Right forelimb (tissue), 1 donor: ENCODE measurements around the gene NLRP11.

Experiments used
- DNase-seq: peaks from one replicate; pipeline ENCODE4 v3.0.0-alpha.2; 2018

The NLRP11 gene

DNA sequence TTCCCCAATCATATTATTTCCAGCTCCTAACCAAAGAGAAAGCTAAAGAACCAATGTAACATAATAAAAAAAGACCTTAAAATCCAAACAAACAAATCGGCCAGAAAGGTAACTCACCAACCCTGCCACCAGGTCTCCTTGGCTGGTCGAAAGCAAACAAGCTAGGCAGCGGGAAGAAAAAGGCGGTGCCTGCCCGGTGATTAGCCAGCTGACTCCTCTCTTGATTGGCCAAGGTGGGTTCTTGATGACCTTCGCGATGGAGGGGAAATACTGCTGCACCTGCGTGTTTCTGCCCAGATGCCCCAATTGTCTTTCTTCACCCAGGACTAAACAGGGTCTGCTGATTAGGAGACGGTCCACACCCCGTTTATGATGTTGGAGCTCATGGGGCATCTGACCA, at the start of gene NLRP11:
Gene NLRP11, minus strand, starts transcription at position 154 of the 400 bp plus-strand sequence. CDS start 13,825 bp downstream, outside the sequence.
- no peak for DNase-seq

DNA sequence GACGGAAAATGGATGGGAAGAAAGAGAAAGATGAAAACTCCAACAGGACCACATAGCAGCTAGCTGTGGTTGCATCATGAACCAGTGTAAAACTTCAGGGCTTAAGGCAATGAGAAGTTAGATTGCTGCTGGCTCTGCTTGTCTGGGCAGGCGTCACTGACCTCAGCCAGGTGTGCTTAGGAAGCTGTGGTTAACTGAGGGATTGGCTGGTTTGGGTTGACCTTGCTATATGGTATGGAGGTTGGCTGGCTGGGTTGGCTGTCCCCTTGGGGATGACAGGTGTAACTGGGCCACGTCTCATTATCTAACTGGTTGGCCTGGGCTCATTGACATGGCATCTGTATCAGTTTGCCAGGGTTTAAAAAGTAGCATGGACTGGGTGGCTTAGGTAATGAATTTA, 45.4 kb upstream of the NLRP11 start:
- DNase-seq, result no peak

DNA sequence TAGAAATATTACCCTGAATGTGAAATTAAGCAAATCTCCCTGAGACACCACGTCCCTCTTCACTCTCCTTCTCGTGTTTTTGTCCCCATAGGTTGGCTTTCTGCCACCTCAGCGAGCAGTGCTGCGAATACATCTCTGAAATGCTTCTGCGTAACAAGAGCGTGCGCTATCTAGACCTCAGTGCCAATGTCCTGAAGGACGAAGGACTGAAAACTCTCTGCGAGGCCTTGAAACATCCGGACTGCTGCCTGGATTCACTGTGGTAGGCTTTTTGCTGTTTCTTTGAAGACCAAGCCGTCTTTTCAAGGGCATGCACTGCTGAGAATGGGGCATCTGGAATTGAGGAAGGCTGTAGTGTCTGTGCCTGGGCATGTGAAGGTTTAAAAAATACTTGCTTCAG, 38.9 kb upstream of the NLRP11 start:
- no peak for DNase-seq

DNA sequence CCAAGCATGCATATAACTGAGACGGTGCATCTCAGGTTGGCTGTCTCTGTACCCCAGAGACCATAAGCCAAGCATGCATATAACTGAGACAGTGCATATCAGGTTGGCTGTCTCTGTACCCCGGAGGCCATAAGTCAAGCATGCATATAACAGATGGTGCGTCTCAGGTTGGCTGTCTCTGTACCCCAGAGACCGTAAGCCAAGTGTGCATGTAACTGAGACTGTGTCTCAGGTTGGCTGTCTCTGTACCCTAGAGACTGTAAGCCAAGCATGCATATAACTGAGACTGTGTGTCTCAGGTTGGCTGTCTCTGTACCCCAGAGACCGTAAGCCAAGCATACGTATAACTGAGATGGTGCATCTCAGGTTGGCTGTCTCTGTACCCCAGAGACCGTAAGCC, 35.3 kb upstream of the NLRP11 start:
- no peak for DNase-seq

DNA sequence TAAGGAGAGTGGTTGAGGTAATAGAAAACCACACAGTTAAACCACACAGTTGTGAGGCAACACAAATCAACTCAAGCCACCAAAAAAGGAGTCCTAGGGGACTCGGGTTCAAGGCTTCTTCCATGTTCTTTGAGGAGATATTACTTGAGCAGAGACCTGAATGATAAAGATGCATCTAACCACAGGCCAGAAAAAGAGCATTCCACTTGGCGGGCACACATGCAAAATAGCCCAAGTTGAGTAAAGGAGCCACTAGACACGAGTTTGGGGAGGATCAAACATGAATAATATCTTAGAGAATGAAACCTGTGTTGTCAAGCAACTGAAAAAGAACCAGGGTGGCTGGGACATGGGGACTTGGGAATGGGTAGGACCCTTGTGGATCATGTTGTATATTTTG, 34.7 kb upstream of the NLRP11 start:
- no peak for DNase-seq

DNA sequence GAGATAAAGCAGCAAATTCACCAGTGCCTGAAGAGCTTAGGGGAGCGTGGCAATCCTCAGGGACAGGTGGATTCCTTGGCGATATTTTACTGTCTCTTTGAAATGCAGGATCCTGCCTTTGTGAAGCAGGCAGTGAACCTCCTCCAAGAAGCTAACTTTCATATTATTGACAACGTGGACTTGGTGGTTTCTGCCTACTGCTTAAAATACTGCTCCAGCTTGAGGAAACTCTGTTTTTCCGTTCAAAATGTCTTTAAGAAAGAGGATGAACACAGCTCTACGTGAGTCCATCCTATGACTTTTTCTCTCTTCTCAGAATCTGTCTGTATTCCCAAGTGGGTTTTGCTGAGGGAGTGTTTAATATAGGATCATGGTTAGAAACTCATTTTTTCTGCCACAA, 27.2 kb upstream of the NLRP11 start:
- no peak for DNase-seq

DNA sequence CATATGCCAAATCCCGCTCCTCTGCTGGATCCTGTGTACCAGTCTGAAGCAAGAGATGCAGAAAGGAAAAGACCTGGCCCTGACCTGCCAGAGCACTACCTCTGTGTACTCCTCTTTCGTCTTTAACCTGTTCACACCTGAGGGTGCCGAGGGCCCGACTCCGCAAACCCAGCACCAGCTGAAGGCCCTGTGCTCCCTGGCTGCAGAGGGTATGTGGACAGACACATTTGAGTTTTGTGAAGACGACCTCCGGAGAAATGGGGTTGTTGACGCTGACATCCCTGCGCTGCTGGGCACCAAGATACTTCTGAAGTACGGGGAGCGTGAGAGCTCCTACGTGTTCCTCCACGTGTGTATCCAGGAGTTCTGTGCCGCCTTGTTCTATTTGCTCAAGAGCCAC, 26.6 kb upstream of the NLRP11 start:
- DNase-seq, result no peak

DNA sequence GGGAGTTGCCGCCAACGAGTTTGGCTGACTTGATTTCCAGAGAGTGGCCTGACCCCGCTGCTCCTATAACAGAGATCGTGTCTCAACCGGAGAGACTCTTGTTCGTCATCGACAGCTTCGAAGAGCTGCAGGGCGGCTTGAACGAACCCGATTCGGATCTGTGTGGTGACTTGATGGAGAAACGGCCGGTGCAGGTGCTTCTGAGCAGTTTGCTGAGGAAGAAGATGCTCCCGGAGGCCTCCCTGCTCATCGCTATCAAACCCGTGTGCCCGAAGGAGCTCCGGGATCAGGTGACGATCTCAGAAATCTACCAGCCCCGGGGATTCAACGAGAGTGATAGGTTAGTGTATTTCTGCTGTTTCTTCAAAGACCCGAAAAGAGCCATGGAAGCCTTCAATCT, 26.2 kb upstream of the NLRP11 start:
- no peak for DNase-seq

DNA sequence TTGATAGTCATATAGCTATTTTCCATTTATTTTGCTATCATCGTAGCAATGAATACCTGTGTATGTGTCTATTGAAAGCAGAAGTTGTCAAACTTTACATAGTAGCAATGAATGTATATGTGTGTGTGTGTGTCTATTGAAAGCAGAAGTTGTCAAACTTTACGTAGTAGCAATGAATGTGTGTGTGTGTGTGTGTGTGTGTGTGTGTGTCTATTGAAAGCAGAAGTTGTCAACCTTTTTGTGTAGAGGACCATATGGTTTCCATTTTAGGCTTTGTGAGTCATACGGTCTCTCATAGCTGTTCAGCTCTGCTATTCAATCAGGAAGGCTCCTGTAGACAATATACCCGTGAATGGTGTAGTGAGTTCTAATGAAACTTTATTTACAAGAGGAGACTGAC, 25.4 kb upstream of the NLRP11 start:
- no peak for DNase-seq

DNA sequence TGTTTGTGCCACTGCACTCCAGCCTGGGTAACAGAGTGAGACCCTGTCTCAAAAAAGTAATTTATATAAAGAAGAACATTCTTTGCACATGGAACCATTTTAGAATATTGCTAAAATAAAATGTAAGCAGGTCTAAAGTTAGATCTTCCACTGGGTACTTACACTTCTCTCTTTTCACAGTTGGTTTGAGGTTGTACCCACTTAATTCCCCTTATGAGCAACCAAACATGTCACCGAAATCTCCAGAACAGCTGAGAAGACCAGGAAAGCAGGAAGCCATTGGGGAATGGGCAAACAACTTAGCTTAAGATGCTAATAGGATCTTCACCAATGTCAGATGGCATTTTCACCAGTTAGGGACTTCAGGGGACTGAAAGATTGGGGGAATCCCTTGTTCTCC, 23.4 kb upstream of the NLRP11 start:
- no peak for DNase-seq

DNA sequence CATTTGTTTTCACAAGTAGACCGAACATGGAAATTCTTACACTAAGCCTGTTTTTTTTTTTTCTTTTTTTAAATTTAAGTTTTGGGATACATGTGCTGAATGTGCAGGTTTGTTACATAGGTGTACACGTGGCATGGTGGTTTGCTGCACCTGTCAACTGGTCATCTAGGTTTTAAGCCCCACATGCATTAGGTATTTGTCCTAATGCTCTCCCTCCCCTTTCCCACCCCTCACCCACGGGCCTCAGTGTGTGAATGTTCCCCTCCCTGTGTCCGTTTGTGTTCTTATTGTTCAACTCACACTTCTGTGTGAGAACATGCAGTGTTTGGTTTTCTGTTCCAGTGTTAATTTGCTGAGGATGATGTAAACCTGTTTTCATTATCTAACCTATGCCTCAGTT, 7.1 kb upstream of the NLRP11 start:
- DNase-seq, result no peak

DNA sequence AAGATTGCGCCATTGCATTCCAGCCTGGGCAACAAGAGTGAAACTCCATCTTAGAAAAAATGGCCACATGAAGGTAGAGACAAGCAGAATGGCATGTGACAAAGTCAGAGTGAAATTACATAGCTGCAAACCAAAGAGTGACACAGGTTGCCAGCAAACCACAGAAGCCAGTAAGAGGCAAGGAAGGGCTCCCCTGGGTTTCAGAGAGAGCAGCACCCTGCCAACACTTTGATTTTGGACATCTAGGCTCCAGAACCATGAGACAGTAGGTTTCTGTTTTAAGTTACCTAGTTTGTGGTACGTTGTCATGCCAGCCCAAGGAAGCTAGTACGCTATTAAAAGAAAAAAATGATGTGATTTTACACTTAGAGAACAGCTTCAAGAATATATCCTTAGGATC, 6.5 kb upstream of the NLRP11 start:
- DNase-seq, result no peak

DNA sequence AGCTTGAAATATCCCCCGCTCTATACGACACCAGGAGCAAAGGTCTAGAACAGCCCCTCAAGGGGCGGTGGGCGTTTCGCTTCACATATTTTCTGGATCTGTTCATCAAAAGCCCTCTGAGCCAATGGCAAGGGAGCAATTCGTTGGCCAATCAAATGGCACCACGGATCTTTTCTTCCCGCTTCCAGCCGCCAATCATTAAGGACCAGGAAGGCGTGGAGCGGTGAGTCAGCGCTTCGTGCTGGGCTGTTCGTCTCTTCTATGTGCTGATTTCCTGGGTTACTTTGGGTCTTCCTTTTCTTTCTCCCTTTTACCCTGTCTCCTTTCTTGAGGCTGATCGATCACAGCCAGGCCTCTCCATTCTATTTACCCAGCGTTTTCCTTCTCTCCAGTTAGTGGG, 4.5 kb upstream of the NLRP11 start, which contains the start of gene NLRP4:
Gene NLRP4, plus strand, starts transcription at position 201 of the 400 bp plus-strand sequence. CDS start 15,541 bp downstream, outside the sequence.
- no peak for DNase-seq

DNA sequence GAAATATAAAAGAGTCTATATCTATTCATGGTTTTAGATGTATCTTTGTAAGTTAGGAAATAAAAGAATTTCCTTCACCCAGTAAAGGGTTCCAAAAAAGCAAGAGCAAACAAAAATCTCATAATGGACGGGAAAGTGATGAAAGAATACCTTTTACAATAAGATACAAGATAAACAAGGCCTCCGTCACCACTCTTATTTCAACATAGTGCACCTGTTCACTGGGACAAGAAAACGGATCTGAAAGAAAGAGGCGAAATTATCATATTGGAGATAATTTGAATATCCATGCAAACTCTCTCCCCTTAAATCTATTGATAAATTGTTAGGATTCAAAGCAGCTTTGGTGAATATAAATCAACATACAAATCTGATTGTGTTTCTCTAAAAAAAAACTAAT, 877 bp upstream of the NLRP11 start:
- DNase-seq, result no peak

DNA sequence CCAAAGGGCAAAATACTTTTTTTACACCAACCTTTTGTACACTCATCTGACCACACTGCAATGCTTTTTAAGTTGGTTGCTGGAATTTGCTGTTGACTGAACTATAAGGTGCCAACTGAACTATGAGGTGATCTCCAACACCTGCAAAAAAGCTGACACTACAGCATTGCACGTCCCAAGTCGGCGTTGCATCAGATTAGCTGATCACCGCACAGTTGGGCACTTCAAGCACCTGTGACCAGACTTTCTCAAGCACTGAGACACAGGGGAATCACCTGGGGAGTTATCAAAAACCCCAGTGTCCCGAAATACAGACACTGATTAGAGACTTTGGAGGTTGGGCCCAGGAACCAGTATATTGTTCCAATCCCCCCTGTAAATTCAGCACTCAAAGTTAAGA, 1.1 kb downstream of the NLRP11 start:
- DNase-seq, result no peak

DNA sequence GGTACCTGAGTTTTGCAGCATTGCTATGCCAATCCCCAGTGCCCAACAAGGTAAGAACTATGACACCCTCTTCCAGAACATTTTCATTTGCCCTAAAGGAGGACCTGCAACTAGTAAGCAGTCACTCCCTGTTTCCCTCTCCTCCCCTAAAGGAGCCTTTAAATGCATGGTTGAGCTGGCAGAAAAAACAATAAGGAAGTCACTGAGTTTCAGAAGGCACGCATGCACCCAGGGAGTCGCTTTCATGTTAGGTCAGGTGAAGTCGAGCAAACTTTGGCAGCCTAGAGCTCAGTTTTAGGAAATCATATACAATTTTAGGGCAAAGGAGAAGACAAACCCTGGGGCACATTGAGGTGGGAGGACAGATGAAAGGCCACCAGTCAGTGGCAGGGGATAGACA, 11.8 kb downstream of the NLRP11 start:
- DNase-seq, result no peak

DNA sequence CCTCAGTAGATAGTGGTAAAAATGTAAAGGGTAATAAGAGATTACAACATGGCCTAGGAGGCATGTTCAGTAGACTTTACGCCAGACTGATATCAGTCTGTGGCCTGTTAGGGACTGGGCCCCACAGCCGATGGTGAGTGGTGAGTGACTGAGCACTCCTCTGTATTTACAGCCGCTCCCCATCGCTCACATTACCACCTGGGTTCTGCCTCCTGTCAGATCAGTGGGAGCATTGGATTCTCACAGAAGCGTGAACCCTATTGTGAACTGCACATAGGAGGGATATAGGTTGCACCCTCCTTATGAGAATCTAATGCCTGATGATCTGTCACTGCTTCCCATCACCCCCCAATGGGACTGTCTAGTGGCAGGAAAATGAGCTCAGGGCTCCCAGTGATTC, 17.9 kb downstream of the NLRP11 start:
- DNase-seq, result no peak

DNA sequence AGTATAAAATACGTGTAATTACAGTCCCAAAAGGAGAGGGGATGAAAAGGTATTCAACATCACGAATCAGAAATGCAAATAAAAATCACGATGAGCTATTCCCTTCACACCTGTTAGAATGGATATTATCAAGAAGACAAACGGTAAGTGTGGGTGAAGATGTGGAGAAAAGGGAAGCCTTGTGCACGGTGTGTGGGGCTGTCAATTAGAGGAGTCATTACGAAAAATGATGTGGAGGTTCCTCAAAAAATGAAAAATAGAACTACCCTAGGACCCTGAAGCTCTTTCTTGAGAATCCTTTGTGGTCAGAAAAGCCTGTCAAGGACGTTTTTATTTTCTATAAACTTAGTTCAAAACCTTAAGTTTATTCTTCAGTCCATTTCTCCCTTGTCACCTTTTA, 19.4 kb downstream of the NLRP11 start:
- DNase-seq, result no peak

DNA sequence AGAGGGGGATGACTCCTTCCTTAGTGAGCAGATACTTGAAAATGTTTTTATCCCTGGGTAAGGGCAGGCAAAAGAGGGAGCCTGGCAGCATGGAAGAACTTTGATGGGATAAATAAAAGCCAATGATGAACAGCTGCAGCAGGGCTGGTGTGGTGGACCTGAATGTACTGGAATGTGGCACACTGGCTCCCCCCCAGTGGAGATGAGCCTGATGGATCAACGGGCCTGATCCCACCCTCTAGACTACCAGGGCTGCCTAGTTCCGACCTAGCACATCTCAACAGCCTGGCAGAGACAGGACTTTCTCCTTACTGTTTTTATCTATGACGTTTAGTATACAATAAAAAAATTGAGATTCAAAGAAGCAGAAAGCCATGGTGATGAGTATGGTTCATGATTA, 20.5 kb downstream of the NLRP11 start:
- DNase-seq, result no peak

DNA sequence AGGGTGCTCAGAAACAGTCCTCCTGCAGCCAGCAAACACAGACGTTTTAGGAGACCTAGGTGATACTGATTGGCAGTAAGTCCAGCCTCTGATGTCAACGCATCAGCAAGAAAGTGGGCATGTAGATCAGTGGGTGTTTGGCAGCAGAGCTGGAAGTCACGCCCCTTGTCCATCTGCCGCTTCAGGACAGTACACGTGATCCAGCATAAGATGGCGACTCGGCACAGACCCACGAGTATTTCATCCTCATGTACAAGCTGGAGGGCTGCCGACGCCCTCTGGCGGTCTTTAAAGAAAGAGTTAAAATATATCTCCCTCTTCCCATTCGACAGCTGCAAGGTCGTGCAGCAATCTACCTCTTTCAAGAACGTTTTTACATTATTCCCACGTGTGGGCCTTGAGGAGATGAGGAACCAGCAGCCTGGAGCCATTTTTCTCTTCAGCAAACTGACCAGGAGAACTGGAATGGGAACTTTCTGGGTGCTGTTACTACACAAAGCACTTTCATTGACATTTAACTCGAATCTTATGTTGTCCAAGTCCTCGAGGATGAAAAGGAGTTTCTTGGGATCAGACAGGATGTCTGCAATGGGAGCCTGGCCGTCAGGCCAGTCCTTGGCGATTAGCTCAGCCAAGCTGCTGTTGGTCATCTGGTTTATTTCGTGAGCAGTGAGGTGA, 22.3 kb downstream of the NLRP11 start:
- no peak for DNase-seq

DNA sequence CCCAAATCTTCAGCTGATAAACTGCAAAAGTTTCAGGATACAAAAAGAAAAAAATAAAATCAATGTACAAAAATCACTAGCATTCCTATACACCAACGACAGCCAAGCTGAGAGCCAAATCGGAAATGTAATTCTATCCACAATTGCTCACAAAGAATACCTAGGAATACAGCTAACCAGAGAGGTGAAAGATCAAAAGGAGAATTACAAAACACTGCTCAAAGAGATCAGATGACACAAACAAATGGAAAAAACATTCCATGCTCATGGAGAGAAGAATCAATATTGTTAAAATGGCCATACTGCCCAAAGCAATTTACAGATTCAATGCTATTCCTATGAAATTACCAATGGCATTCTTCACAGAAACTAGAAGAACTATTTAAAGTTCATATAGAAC, 29.5 kb downstream of the NLRP11 start:
- no peak for DNase-seq

DNA sequence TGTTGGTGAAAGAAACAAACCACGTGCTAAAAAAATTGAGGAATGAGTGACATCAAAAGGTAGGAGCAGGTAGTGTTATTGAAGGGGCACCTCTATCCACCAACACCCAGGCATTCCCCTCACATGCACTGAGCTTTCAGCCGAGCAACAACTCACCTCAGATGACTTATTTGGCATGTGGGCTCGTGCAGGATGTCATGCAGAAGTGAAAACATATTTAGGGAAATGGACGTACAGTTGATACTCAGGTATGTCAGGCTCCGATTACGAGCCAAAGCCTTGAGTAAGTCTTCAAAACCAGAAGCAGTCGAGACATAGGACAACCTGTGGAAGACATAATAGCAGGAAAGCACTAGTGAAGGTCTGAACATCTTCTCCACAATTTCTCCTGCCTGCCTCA, 30.4 kb downstream of the NLRP11 start:
- no peak for DNase-seq

DNA sequence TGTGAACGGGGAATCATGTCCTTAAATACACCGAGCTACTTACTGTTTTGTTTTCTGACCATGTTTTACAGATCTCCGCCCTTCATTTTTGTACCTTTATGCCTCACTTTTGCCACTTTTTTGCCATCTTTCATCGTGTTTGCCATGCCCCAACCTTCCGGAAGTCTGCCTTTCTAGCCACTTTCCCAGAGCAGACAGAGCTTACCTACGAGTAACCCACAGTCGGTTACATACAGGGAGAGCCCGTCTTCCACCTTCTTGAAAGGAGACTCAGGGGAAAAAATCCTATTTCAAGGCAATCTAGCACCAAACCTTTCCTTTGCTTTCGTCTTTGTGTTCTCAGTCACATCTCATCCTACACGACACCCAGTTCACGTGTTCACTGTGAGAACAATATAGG, 36.8 kb downstream of the NLRP11 start:
- no peak for DNase-seq

DNA sequence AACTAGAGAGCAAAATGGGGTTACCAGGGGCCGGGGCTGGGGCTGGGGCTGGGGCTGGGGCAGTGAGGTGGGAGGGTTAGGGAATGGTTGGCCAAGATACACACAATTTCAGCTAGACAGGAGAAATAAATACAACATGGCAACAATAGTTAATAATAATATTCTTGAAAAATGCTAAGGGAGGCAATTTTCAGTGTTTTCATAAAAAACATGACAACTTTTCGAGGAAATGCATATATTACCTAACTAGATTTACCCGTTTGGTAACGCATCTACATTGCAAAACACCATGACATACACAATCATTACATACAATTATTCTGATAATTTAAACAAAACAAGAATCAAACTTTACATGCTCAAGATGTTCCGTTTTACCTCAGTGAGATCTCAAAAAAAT, 50.7 kb downstream of the NLRP11 start:
- DNase-seq, result no peak

DNA sequence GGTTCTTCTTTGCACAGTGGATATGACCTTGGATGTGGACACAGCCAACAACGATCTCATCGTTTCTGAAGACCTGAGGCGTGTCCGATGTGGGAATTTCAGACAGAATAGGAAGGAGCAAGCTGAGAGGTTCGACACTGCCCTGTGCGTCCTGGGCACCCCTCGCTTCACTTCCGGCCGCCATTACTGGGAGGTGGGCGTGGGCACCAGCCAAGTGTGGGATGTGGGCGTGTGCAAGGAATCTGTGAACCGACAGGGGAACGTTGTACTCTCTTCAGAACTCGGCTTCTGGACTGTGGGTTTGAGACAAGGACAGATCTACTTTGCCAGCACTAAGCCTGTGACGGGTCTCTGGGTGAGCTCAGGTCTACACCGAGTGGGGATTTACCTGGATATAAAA, 53.5 kb downstream of the NLRP11 start:
- DNase-seq, result no peak

DNA sequence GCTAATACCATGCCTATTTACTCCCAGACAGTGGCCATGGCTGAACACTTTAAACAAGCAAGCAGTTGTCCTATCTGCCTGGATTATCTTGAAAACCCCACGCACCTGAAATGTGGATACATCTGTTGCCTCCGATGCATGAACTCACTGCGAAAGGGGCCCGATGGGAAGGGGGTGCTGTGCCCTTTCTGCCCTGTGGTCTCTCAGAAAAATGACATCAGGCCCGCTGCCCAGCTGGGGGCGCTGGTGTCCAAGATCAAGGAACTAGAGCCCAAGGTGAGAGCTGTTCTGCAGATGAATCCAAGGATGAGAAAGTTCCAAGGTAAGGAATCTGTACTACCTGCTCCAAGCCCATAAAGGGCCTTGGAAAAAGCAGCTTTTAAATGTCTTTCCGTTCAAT, 54.3 kb downstream of the NLRP11 start:
- no peak for DNase-seq
